OCI-LY1 (cell line): Measurements from ENCODE around the gene TOX2.

Experiments used
- EZH2 ChIP-seq: fragments of 200-600 bp; sonication (generic), shearing (Covaris generic); IDR thresholded peaks from 2 replicates; pipeline ENCODE4 v1.8.0; 2017; ENCODE audit warnings: borderline replicate concordance, mixed run types, mild to moderate bottlenecking, antibody characterized with exemption, low read length, moderate library complexity, mixed read lengths
- TF ChIP-seq, protein P1 (sequence below): fragments of 200-600 bp; sonication (generic), shearing (Covaris generic); IDR thresholded peaks from 2 replicates; pipeline ENCODE4 v1.5.1; 2017; ENCODE audit warnings: mild to moderate bottlenecking, antibody characterized with exemption, low read length, moderate library complexity, mixed read lengths

DNA sequence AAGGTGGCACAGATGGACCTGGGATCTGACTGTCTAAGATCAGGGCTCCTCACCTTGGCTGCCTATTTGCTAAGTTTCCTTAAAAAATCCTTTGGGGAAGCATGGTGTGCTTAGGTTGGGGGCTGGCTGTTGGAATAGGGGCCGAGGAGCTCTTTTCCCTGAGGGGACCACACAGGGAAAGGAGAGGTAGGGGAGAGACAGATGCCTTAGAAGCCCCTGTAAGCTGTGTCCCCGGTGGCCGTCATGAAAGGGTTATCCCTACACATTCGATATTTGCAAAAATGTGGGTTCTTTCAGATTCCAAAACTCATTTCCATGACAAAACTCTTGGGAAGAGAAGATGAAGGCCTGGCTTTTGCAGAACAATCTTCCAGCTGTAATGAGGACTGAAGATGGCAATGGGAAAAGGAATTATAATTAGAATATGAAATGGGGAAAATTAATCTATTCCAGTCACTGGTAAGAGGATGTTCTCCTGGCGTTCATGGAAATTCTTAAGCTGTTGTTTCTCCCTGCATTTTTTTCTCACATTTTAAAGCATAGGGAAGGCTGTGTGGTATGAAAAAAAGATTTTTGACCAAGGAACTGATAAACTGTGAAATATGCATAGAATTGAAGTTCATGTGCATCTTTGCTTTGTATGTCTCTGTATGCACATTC, 53.8 kb downstream of the TOX2 start:
- TF ChIP-seq, protein P1, sequence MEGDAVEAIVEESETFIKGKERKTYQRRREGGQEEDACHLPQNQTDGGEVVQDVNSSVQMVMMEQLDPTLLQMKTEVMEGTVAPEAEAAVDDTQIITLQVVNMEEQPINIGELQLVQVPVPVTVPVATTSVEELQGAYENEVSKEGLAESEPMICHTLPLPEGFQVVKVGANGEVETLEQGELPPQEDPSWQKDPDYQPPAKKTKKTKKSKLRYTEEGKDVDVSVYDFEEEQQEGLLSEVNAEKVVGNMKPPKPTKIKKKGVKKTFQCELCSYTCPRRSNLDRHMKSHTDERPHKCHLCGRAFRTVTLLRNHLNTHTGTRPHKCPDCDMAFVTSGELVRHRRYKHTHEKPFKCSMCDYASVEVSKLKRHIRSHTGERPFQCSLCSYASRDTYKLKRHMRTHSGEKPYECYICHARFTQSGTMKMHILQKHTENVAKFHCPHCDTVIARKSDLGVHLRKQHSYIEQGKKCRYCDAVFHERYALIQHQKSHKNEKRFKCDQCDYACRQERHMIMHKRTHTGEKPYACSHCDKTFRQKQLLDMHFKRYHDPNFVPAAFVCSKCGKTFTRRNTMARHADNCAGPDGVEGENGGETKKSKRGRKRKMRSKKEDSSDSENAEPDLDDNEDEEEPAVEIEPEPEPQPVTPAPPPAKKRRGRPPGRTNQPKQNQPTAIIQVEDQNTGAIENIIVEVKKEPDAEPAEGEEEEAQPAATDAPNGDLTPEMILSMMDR: no peak
- no peak for TF ChIP-seq EZH2
